ENCODE results near the gene LMX1B.

LMX1B gene

GRCh38 chr9:126616521-126616976, 2.8 kb downstream of the LMX1B start:
- DNase-seq (ENCODE audit: low read depth, low spot score) = no peak
- H3K27ac ChIP-seq = no peak overlapping the region

- DNase-seq (ENCODE audit: low read depth, low spot score) = no peak
- H3K27ac ChIP-seq = no peak overlapping the region
Observed at GRCh38 chr9:126617003-126617822, 3.5 kb downstream of the LMX1B start.

DNA sequence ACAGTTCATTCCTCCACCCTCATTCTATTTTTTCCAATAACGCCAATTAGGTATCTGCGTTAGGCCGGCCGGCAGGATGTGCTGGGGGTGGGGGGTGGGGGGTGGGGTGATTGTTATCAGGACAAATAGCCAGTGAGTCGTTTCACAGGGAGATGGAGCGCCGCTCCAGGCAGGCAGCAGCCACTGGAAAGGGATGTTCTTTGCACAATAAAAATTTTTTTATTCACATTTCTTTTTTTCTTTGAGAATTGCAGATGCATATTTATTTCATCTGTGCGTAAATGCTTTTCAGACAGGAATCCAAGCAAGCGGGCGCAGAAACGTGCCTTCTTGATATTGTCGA, 4.1 kb downstream of the LMX1B start:
- no peak overlapping the region for H3K27ac ChIP-seq
- no peak for DNase-seq (ENCODE audit: low read depth, low spot score)

- DNase-seq (ENCODE audit: low read depth, low spot score) = no peak
Observed at GRCh38 chr9:126618190-126618584, 4.5 kb downstream of the LMX1B start.

GRCh38 chr9:126618585-126619360, 5.0 kb downstream of the LMX1B start:
- DNase-seq (ENCODE audit: low read depth, low spot score) = no peak
- no peak overlapping the region for H3K27ac ChIP-seq

More at GRCh38 chr9:126618190-126618584, 4.5 kb downstream of the LMX1B start:
- no peak overlapping the region for H3K27ac ChIP-seq

- no peak overlapping the region for H3K27ac ChIP-seq
- no peak for DNase-seq (ENCODE audit: low read depth, low spot score)
Observed at GRCh38 chr9:126619361-126620135, 5.8 kb downstream of the LMX1B start.

DNA sequence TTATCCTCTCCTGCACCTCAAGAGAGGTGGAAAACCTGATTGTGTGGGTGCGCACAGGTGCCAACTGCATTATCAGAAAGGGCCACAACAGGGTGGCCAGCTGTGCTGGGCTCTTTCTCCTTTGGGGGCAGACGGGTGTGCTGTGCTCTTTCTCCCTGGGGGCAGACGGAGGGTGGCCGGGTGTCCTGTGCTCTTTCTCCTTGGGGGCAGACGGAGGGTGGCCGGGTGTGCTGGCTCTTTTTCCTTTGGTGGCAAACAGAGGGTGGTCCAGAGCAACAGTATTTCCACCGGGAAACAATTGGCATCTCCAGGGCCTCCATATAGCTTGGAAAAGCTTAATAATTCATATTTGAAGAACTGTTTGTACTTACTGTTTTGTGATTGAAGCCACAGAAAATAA, 6.8 kb downstream of the LMX1B start:
- H3K27ac ChIP-seq = no peak overlapping the region

DNA sequence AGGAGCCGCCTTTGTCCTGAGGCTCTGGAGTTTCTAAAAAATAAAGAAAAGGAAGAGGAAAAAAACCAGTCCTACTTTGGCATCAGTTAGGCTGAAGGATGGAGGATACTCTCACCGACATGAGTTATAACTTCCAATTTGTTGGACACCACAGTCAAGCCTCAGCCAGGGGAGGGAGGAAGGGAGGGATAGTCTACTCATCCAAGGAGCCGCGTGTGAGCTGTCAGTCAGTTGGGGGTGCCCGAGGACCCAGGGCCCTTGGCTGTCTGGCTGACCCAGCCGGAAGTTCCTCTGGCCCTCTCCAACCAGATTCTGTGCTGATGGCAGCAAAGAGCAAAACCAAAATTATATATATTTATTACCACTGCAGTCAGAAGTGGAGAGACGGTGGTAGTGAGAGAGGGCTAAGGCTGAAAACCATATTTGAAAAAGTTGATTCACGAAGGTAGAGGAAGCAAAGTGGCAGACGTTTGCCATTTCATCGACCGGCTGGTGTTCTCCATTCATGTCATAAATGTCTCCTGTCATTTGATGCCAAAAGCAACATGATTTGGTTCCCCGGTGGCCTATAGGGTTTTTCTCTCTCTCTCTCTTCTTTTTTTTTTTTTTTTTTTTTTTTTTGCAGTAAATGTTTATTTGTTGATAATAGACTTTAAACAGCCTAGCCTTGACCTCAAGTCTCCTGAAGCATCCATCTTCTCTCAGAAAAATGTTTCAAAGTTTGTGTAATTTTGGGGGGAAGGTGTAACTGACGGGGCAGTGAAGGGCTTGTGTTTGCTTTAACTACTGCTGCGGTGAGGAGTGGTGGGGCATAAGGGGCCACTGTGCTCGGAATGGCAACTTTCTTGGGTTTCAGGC, 7.6 kb downstream of the LMX1B start:
- no peak overlapping the region for H3K27ac ChIP-seq
- no peak for DNase-seq (ENCODE audit: low read depth, low spot score)

More for the DNA sequence above, 6.8 kb downstream of the LMX1B start:
- no peak for DNase-seq (ENCODE audit: low read depth, low spot score)

- no peak overlapping the region for H3K27ac ChIP-seq
- no peak for DNase-seq (ENCODE audit: low read depth, low spot score)
Observed at GRCh38 chr9:126621919-126622735, 8.4 kb downstream of the LMX1B start.

DNA sequence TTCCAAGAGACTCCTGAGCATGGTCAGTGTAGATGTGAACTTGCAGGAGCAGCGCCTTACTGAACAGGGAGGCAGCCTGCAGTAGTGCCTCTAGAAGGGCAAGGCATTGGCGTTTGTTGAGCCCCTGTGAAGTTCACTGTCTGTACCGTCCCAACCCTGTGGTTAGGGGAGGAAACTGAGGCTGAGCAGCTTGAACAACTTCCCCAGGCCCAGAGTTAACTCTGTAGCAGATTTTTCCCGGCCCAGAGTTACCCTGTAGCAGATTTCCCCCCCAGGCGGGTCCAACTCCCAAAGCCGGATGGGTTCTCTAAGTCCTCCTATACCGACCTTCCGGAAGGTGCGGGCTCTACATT, 9.6 kb downstream of the LMX1B start:
- DNase-seq (ENCODE audit: low read depth, low spot score) = no peak
- H3K27ac ChIP-seq = no peak overlapping the region

GRCh38 chr9:126623667-126624478, 10.1 kb downstream of the LMX1B start:
- no peak overlapping the region for H3K27ac ChIP-seq
- DNase-seq (ENCODE audit: low read depth, low spot score) = no peak

GRCh38 chr9:126624479-126624826, 10.7 kb downstream of the LMX1B start:
- no peak for DNase-seq (ENCODE audit: low read depth, low spot score)
- H3K27ac ChIP-seq = no peak overlapping the region

DNA sequence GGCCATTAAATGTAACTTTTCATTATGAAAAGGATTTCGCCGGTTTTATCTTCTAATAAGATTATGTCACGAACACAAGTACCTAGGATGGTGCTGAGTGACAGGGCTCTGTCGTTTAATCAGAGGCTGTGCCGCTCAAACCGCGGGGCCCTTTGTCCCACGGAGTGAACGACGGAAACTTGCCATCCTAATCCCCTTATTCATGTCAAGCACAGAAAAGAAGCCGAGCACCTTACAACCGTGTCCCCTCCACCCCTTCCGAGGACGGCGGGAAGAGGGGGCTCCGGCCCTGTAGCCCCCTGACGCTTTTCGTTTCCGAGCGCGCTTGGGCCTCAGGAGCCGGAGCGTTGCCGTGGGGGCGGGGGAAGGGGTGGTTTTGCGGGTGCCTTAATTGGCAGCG, 11.2 kb downstream of the LMX1B start:
- DNase-seq (ENCODE audit: low read depth, low spot score) = no peak
- no peak overlapping the region for H3K27ac ChIP-seq

GRCh38 chr9:126625329-126626126, 11.8 kb downstream of the LMX1B start:
- H3K27ac ChIP-seq = no peak overlapping the region
- DNase-seq (ENCODE audit: low read depth, low spot score) = no peak

GRCh38 chr9:126626127-126626925, 12.6 kb downstream of the LMX1B start:
- H3K27ac ChIP-seq = no peak overlapping the region
- DNase-seq (ENCODE audit: low read depth, low spot score) = no peak

GRCh38 chr9:126626926-126627233, 13.2 kb downstream of the LMX1B start:
- no peak overlapping the region for H3K27ac ChIP-seq
- no peak for DNase-seq (ENCODE audit: low read depth, low spot score)

GRCh38 chr9:126628146-126628545, 14.4 kb downstream of the LMX1B start:
- DNase-seq (ENCODE audit: low read depth, low spot score) = no peak
- no peak overlapping the region for H3K27ac ChIP-seq
